HepG2 (cell line): Measurements from ENCODE around the gene ZBTB7B. TPM values are rescaled to one million over a fixed set of nuclear protein-coding genes. Genes with fewer than 3 reads are reported as not detected.

ENCODE experiments used
- ATAC-seq: fragments of 200-7000 bp; cut with Tn5 transposase; 3 replicates; pipeline ENCODE4 v1.9.1; 2020; ENCODE audit warnings: mild to moderate bottlenecking, moderate library complexity
- BruUV-seq: library from RNA; stranded (reverse); fragments of 400-500 nt; replicated peaks from 2 replicates; lab custom pipeline; 2021; lab: Mats Ljungman, UMichigan
- CTCF ChIA-PET: fragments of 300-600 bp; formaldehyde crosslinking; extraction: SDS; loops from one replicate; lab custom pipeline; 2021; ENCODE audit warnings: low total read pairs, inconsistent platforms, low intra/inter-chr PET ratio; lab: Yijun Ruan, JAX
- POLR2A ChIA-PET: fragments of 350-600 bp; sonication (Branson Sonifier 250); formaldehyde crosslinking; loops from one replicate; lab custom pipeline; 2020; ENCODE audit warnings: antibody characterized with exemption, inconsistent platforms; lab: Yijun Ruan, JAX
- DNase-seq: peaks from one replicate; pipeline ENCODE4 v3.0.0-alpha.2; 2015; ENCODE audit warnings: low spot score
- FAIRE-seq: peaks from 3 replicates; lab custom pipeline; 2011; peaks lifted over from hg19 to GRCh38; lab: Jason Lieb, UNC
- H2AFZ ChIP-seq: one replicate; pipeline ENCODE4 v1.6.1; 2011; ENCODE audit warnings: low read length, inconsistent platforms
- H3K27ac ChIP-seq: fragments of 300-600 bp; 3 replicates; pipeline ENCODE4 v1.8.0; 2011; ENCODE audit warnings: mixed run types, mild to moderate bottlenecking, mixed read lengths, low read length, inconsistent platforms; ENCODE audit not compliant: insufficient read depth; ENCODE audit errors: extremely low read length
- H3K27me3 ChIP-seq, 2 experiments: fragments of 200-600 bp in 1 of 2; 2 replicates in 1 of 2; 3 replicates in 1 of 2; pipeline versions ENCODE4 v1.6.0 to v1.8.0; 2011; ENCODE audit warnings: low read length in 2 of 2, mild to moderate bottlenecking in 2 of 2, moderate library complexity in 2 of 2, inconsistent platforms in 1 of 2; ENCODE audit not compliant: insufficient read depth in 2 of 2, control insufficient read depth in 1 of 2
- H3K36me3 ChIP-seq, 2 experiments: fragments of 200-600 bp in 1 of 2; replicated peaks in 1 of 2; 2 replicates in 1 of 2; 3 replicates in 1 of 2; pipeline versions ENCODE4 v1.5.1 to v1.8.0; 2011; ENCODE audit warnings: low read length in 2 of 2, inconsistent platforms in 1 of 2; ENCODE audit not compliant: insufficient read depth in 2 of 2, control insufficient read depth in 1 of 2
- H3K4me1 ChIP-seq: 2 replicates; pipeline ENCODE4 v1.5.1; 2012; ENCODE audit warnings: low read length, inconsistent platforms; ENCODE audit not compliant: insufficient read depth
- H3K4me2 ChIP-seq: 2 replicates; pipeline ENCODE4 v1.6.0; 2011; ENCODE audit warnings: low read depth, low read length, inconsistent platforms
- H3K4me3 ChIP-seq, 3 experiments: fragments of 200-600 bp in 1 of 3; sonication (generic), shearing (Covaris generic) in 1 of 3; replicated peaks in 1 of 3; 2 replicates each; pipeline ENCODE4 v1.5.1; 2011 to 2016; ENCODE audit warnings: low read length in 3 of 3, inconsistent platforms in 2 of 3, low read depth in 2 of 3, mild to moderate bottlenecking in 2 of 3, control low read depth in 1 of 3, mixed read lengths in 1 of 3; ENCODE audit not compliant: insufficient read depth in 1 of 3
- H3K79me2 ChIP-seq: one replicate; pipeline ENCODE4 v1.6.1; 2011; ENCODE audit warnings: low read length, inconsistent platforms; ENCODE audit not compliant: insufficient read depth
- H3K9ac ChIP-seq: 2 replicates; pipeline ENCODE4 v1.6.0; 2011; ENCODE audit warnings: mild to moderate bottlenecking, low read depth, low read length, inconsistent platforms; ENCODE audit not compliant: insufficient read depth
- H3K9me3 ChIP-seq: 2 replicates; pipeline ENCODE4 v1.5.1; 2012; ENCODE audit warnings: mild to moderate bottlenecking, low read length
- H4K20me1 ChIP-seq: 2 replicates; pipeline ENCODE4 v1.6.0; 2011; ENCODE audit warnings: inconsistent platforms, mild to moderate bottlenecking, low read length, moderate library complexity; ENCODE audit not compliant: insufficient read depth
- AFF4 ChIP-seq: sonication (generic); formaldehyde crosslinking; IDR thresholded peaks from 2 replicates; pipeline ENCODE4 v1.4.0; 2020; ENCODE audit warnings: missing genetic modification reagents
- HNRNPH1 ChIP-seq: fragments of 200-400 bp; formaldehyde crosslinking; optimal IDR thresholded peaks from 2 replicates; pipeline ENCODE3; 2017; ENCODE audit warnings: mild to moderate bottlenecking, low read depth, low read length
- WGBS: methylation state at CpG from one replicate; pipeline ENCODE4 v1.1.6; 2017; ENCODE audit warnings: low lambda C conversion rate; 5-methylcytosine and 5-hydroxymethylcytosine counted together
- in situ Hi-C: cut with HindIII; loops from 2 replicates; pipeline ENCODE4 v1.10.0; 2017; ENCODE audit warnings: low pct_unique_long_range_greater_than_20kb; ENCODE audit not compliant: extremely low pct_ligation_motif_present
- intact Hi-C: fragments of 100-400 bp; cut with micrococcal nuclease; formaldehyde crosslinking; loops from one replicate; pipeline ENCODE4 v1.10.0; 2022; ENCODE audit not compliant: unreplicated experiment
- polyA plus RNA-seq, 8 experiments: library from polyadenylated mRNA; depleted of rRNA in 3 of 8; stranded (reverse) in 7 of 8; unstranded in 1 of 8; fragments of >200 nt; fragmentation: Illumina TruSeq in 4 of 8; extraction: Trizol in 4 of 8; gene quantifications; 2 replicates each; pipeline versions ENCODE4 v1.2.1 to v1.2.3, GENCODE V29; 2011 to 2016; ENCODE audit warnings: low read depth in 4 of 8, missing spikeins in 1 of 8, mixed read lengths in 1 of 8; ENCODE audit not compliant: insufficient read depth in 1 of 8
- total RNA-seq, 5 experiments: library from RNA; depleted of rRNA; stranded (reverse); fragments of >200 nt; fragmentation: Illumina TruSeq; extraction: Trizol; gene quantifications; 2 replicates each; pipeline ENCODE4 v1.2.3, GENCODE V29; 2016; ENCODE audit warnings: low read depth in 1 of 5

ZBTB7B gene
- total and polyA plus RNA-seq, 2 of the 13 experiments (the other 11 are each of a cell fraction or from before 2014, with no cell fraction given): 15.5 to 17.5 TPM

- Histone ChIP-seq H3K4me1 (peaks cover 32% of the 10 kb centered on the region), H3K4me2 (no peak overlapping the region), H3K36me3 (peaks cover 6 to 17% of the 10 kb centered on the region in 2 experiments), H3K9me3 (no peaks in the 10 kb centered on the region), H3K79me2 (peaks cover 9% of the 10 kb centered on the region), H4K20me1 (no peaks in the 10 kb centered on the region), H3K27me3 (no peaks in the 10 kb centered on the region), H3K9ac (no peak overlapping the region), H3K4me3 (no peak overlapping the region), H3K27ac (no peak overlapping the region), H2AFZ (no peak overlapping the region)
- TF ChIP-seq HNRNPH1: no peak
- no peak for TF ChIP-seq AFF4
- intact Hi-C loops: loop anchor here (5.0 kb wide), 1 partner anchor 63 kb away; no protein-coding TSS in a partner anchor
- no TSS peak for BruUV-seq
- ChIA-PET CTCF (interaction anchor here (0.7 to 4.0 kb wide), 5 partner anchors 10 to 99 kb away, joined by 5 to 39 read pairs (median 9); partner anchors contain the start of gene ADAM15), POLR2A (interaction anchor here (1.3 kb wide), 1 partner anchor 11 kb away, joined by 4 read pairs; no protein-coding TSS in a partner anchor)
- in situ Hi-C loops: loop anchor here (5.0 kb wide), 1 partner anchor 78 kb away; the partner anchor contains the start of gene FLAD1
- ATAC-seq (no peak), FAIRE-seq (no peak), DNase-seq (no peak)
- 82% methylated on average over 4 of the region's 8 CpGs for WGBS
Observed at GRCh38 chr1:155060736-155061135, 58.1 kb downstream of the ZBTB7B start.
